Raji (cell line): ENCODE results near the gene BRI3.

ENCODE experiments used
- POLR2A ChIP-seq: IDR thresholded peaks from 2 replicates; pipeline ENCODE4 v1.6.1; 2011; ENCODE audit warnings: low read depth, low read length, control low read depth; ENCODE audit not compliant: insufficient read depth

Gene BRI3

GRCh38 chr7:98281757-98282606 is 496 bp downstream of the BRI3 start:
- TF ChIP-seq POLR2A, result no peak; the same call in 1 of the 2 replicates

GRCh38 chr7:98282703-98283102 is 1.2 kb downstream of the BRI3 start:
- no peak for TF ChIP-seq POLR2A

GRCh38 chr7:98283127-98283886 is 1.8 kb downstream of the BRI3 start:
- TF ChIP-seq POLR2A, result no peak

GRCh38 chr7:98283887-98284222 is 2.4 kb downstream of the BRI3 start:
- no peak for TF ChIP-seq POLR2A

- no peak for TF ChIP-seq POLR2A
Observed at GRCh38 chr7:98284335-98285036, 3.0 kb downstream of the BRI3 start.

- TF ChIP-seq POLR2A, result no peak
Observed at GRCh38 chr7:98285157-98286092, 3.9 kb downstream of the BRI3 start.

- no peak for TF ChIP-seq POLR2A
Observed at GRCh38 chr7:98286093-98286539, 4.6 kb downstream of the BRI3 start.

- TF ChIP-seq POLR2A, result no peak
Observed at GRCh38 chr7:98286701-98287485, 5.4 kb downstream of the BRI3 start.

GRCh38 chr7:98287486-98287959 is 6.0 kb downstream of the BRI3 start:
- no peak for TF ChIP-seq POLR2A

- no peak for TF ChIP-seq POLR2A
Observed at GRCh38 chr7:98288064-98288823, 6.8 kb downstream of the BRI3 start.

- no peak for TF ChIP-seq POLR2A
Observed at GRCh38 chr7:98289333-98289875, 7.9 kb downstream of the BRI3 start.

- TF ChIP-seq POLR2A, result no peak
Observed at GRCh38 chr7:98291717-98292116, 10.2 kb downstream of the BRI3 start.

GRCh38 chr7:98293265-98293664 is 11.8 kb downstream of the BRI3 start:
- no peak for TF ChIP-seq POLR2A
